NB4 (cell line): ENCODE measurements around the gene RNF182.
A peak's percentile ranks its signal among the peaks of the same experiment; 100 is the strongest.

ENCODE experiments used
- DNase-seq: peaks from one replicate; pipeline ENCODE4 v3.0.0; 2010; ENCODE audit warnings: low read depth
- H3K4me3 ChIP-seq: one replicate; pipeline ENCODE4 v1.5.1; 2011; ENCODE audit warnings: mild to moderate bottlenecking, low read depth, low read length, moderate library complexity
- CTCF ChIP-seq: IDR thresholded peaks from one replicate; pipeline ENCODE4 v1.5.1; 2012; ENCODE audit warnings: low read depth, low read length
- MYC ChIP-seq: IDR thresholded peaks from 2 replicates; pipeline ENCODE4 v1.6.1; 2011; ENCODE audit warnings: low read depth, low read length
- POLR2A ChIP-seq: IDR thresholded peaks from 2 replicates; pipeline ENCODE4 v1.6.1; 2011; ENCODE audit warnings: mild to moderate bottlenecking; ENCODE audit not compliant: insufficient read length; ENCODE audit errors: extremely low read depth
- TF ChIP-seq, protein P1 (sequence below): IDR thresholded peaks from 2 replicates; pipeline ENCODE4 v1.6.1; 2011; ENCODE audit warnings: low read depth, low read length

RNF182 gene

GRCh38 chr6:13985663-13986325, 61.0 kb downstream of the RNF182 start:
- no peak overlapping the region for H3K4me3 ChIP-seq
- no peak for TF ChIP-seq CTCF
- 0 out of 2 replicates have a peak, but pooled peaks have one; percentile 16 for TF ChIP-seq MYC
- TF ChIP-seq, protein P1, sequence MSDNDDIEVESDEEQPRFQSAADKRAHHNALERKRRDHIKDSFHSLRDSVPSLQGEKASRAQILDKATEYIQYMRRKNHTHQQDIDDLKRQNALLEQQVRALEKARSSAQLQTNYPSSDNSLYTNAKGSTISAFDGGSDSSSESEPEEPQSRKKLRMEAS = no peak
- TF ChIP-seq POLR2A = no peak
- DNase-seq = peak; percentile 56

DNA sequence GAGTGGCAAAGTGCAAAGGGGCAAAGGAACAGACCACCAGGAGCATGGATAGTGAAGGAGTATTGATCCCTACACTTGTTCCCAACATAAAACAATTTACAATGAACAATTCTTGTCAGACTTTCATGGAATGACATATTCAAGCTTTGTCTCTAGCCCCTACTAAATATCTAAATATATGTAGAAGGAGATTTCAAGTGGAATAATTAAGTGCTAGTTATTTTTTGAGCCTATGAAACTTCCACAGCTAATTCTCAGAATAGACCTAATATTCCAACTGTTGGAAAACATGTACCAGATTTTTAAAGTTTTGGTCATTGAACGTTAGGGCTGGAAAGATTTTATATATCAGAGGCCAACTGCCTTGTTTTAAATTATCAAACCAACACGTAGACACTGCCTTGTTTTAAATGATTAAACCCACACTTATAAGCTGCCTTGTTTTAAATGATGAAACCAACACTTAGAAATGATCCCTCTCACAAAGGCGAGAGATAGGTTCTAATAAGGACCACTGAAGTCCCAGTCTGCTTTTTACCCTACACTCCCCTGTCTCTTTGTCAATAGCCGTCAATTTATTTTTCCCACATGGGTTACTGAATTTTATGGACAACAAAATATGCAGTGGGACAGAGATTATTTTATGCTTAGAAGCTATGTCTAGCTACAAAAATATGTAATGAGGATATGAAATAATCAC, 62.1 kb downstream of the RNF182 start:
- H3K4me3 ChIP-seq = no peak overlapping the region
- no peak for DNase-seq
- TF ChIP-seq CTCF = no peak
- TF ChIP-seq, protein P1 = no peak
- no peak for TF ChIP-seq POLR2A
- TF ChIP-seq MYC = no peak

GRCh38 chr6:13987400-13987865, 62.7 kb downstream of the RNF182 start:
- no peak overlapping the region for H3K4me3 ChIP-seq
- no peak for DNase-seq
- TF ChIP-seq MYC = no peak
- TF ChIP-seq, protein P1 = no peak
- no peak for TF ChIP-seq POLR2A
- no peak for TF ChIP-seq CTCF

DNA sequence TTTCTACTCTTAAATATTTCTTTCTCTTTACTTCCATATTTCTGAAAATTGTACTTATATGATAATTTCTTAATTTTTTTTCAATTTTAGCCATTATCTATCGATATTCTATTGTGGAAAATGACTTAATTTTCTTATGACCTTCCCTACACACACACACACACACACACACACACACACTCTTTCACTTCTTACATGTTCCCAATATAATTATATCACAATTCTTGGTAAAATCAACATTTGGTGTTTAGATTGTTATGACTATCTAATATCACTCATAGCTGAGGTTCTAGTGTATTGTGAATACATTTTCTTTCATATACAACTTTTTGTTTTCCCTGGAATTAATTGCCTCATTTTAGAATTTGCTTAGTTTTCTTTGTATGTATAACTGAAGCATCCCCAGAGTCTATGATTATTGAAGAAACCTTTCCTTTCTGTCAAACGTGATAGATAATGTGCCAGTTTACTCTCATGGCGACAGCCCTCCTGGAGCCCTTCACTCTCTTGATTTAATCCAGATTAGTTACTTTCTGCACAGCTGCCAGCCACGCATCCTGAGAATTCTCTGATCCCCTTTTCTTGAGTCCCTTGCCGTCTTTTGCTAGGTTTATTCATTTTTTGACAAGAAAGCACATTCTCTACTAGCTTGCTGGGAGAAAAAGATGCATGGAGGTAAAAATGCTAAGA, 63.4 kb downstream of the RNF182 start:
- TF ChIP-seq MYC (no peak), POLR2A (no peak), CTCF (no peak)
- TF ChIP-seq, protein P1 = no peak
- no peak overlapping the region for H3K4me3 ChIP-seq
- DNase-seq = no peak

GRCh38 chr6:13988908-13989307, 64.2 kb downstream of the RNF182 start:
- TF ChIP-seq MYC = no peak
- no peak for TF ChIP-seq POLR2A
- TF ChIP-seq, protein P1 = no peak
- TF ChIP-seq CTCF = no peak
- no peak overlapping the region for H3K4me3 ChIP-seq
- DNase-seq = no peak
